GM12864 (cell line): ENCODE results near the gene CCNE1.
A peak's percentile ranks its signal among the peaks of the same experiment; 100 is the strongest.

Experiments used
- DNase-seq: peaks from one replicate; pipeline ENCODE4 v3.0.0-alpha.2; 2011; ENCODE audit warnings: low read depth
- H3K4me3 ChIP-seq: 2 replicates; pipeline ENCODE4 v1.5.1; 2011; ENCODE audit warnings: mild to moderate bottlenecking, low read depth, low read length, control low read depth
- TF ChIP-seq, protein P1 (sequence below): IDR thresholded peaks from 2 replicates; pipeline ENCODE4 v1.5.1; 2011; ENCODE audit warnings: low read depth, mild to moderate bottlenecking, moderate library complexity, low read length, control low read depth, inconsistent platforms; ENCODE audit errors: missing control alignments

The CCNE1 gene

DNA sequence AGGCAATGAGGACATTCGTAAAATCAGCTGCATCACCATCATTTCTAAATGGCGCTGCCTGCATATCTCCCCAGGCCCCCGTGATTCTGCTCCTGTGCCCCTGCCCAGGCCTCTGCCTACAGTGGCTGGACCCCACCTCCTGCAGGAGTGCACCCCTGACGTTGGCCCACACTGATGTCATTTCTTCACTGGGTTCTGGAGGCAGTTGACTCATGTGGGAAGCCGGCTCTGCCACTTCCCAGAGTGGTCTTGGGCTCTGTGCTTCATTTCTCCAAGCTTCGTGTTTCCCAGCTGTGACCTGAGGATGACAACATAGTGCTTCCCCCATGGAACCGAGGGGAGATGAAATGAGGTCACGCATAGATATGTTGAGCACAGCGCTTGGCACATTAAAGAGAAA lies 19.9 kb downstream of the CCNE1 start:
- no peak for DNase-seq
- no peak overlapping the region for H3K4me3 ChIP-seq
- TF ChIP-seq, protein P1, sequence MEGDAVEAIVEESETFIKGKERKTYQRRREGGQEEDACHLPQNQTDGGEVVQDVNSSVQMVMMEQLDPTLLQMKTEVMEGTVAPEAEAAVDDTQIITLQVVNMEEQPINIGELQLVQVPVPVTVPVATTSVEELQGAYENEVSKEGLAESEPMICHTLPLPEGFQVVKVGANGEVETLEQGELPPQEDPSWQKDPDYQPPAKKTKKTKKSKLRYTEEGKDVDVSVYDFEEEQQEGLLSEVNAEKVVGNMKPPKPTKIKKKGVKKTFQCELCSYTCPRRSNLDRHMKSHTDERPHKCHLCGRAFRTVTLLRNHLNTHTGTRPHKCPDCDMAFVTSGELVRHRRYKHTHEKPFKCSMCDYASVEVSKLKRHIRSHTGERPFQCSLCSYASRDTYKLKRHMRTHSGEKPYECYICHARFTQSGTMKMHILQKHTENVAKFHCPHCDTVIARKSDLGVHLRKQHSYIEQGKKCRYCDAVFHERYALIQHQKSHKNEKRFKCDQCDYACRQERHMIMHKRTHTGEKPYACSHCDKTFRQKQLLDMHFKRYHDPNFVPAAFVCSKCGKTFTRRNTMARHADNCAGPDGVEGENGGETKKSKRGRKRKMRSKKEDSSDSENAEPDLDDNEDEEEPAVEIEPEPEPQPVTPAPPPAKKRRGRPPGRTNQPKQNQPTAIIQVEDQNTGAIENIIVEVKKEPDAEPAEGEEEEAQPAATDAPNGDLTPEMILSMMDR, result no peak

DNA sequence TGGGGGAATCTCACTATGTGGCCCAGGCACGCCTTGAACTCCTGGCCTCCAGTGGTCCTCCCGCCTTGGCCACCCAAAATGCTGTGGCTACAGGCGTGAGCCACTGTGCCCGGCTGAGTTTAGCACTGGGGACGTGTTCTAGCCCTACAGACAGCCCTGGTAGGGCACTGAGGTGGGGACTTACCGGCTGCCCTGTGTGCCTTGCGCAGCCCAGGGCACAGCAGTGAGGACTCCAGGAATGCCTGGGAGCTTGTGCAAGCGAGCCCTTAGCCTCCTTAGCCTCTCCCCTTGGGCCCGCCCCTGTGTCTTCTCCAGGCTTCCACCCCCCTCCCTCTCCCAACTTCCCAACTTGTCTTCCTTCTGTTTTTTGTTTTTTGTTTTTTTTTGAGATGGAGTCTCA lies 21.0 kb downstream of the CCNE1 start:
- DNase-seq, result no peak
- no peak overlapping the region for H3K4me3 ChIP-seq
- TF ChIP-seq, protein P1, result no peak

DNA sequence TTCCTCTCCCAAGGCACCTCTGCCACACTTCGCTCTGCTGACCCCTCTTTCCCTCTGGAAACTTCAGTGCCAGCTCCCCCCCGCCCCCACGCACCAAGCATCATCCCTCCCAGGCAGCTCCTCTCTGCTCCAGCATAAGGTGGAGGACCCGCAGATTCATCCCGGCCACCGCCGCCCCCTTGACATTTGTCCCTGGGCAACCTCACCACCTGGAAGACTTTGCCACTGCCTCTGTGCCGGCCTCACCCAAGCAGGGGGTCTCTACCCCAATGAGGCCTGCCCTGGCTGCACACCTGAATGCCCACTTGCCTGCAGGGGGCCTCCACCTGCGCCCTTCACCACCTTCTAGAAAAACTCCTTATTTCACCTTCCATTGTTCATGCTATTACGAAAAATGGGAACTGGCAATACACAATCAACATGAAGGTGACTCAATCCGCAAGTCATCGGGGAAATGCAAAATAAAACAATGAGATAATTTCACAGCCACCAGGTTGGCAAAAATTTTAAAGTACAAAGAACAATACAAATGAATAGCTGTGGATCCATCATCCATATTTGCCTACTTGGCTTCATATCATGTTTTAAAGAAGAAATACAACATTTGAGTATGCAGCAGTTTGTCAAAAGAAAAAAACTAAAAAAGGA lies 21.9 kb downstream of the CCNE1 start:
- TF ChIP-seq, protein P1, result no peak
- DNase-seq, result no peak
- no peak overlapping the region for H3K4me3 ChIP-seq

DNA sequence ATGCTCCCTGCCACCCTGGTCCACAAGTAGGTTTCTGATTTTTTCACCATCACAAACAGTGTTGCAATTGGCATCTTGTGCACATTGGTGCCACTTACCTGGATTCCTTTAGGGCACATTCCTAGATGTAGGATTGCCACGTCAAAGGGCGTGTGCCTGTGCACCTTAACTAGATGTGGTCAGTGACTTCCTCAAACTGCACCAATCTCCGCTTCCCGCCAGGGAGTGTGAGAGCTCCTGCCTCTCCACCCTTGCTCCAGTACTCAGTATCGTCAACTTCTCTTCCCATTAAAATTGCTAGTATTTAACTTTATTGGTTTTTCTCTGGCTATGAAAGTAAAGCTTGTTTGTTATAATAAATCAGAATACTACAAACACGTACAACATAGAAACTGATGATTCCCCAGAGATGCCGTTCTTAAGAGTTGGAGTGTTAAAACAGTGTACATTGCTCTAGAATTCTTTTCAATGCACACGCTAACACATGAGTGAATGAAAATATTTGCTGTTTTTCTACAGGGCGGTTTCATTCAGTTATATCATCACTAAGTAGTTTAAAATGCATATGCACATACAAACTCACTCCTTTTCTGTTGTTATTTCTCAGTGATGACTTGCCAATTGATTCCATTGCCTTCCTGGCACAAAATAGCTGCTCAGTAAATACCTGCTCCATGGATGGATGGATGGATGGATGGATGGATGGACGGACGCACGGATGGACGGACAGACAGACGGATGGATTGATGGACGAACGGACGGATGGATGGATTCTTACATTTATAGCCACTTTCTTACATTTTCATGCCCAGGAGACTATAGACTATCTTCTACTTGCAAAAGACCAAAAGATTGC lies 23.4 kb downstream of the CCNE1 start:
- no peak for DNase-seq

DNA sequence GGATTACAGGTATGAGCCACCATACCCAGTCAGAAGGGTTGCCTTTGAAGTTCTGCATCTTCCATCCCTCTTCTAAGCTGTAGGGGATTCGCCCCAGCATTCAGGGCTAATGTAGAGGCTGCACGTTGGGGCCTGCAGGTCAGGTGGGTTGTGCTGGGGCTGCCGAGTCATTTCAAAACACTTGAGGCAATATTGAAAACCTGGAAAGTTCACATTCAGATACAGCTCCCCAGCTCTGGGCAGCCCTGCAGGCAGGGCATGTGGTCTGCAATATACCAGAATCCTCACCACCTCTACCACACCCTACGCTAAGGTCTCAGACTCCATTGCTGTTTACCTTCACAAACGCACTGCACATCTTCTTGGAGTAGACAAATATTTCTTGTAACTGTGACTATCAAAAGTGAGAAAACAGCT lies 24.6 kb downstream of the CCNE1 start:
- TF ChIP-seq, protein P1, result no peak
- H3K4me3 ChIP-seq, result no peak overlapping the region
- peak; percentile 81 for DNase-seq

More for the DNA sequence above, 23.4 kb downstream of the CCNE1 start:
- TF ChIP-seq, protein P1, result peak; percentile 5
- H3K4me3 ChIP-seq, result no peak overlapping the region

DNA sequence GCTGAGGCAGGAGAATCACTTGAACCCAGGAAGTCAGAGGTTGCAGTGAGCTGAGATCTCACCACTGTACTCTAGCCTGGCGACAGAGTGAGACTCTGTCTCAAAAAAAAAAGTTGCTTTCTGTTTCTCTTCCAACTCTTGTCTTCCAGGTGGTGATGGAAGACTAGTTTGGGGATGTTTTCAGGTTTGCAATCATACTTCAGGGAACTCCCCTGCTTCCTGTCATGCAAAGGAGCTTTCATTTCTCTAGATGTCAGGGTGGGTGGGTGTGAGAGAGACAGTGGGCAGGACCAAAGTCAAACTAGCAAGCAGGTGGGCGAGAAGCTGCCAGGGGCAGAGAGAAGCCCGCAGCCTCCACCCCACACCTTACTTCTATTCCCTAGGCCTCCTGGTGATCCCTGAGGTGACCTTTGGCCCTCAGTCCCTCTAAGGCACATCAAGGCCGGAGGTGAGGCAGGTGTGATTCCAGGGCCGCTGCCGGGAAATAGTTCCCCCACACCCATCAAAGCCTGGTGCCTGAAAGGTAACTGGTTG lies 25.7 kb downstream of the CCNE1 start:
- peak; percentile 89 for DNase-seq
- peak overlapping the region; percentile 15; the same call in 1 of the 2 replicates for H3K4me3 ChIP-seq
- TF ChIP-seq, protein P1, result no peak
